GM19238 (cell line): Measurements from ENCODE around the gene IKZF4.
A peak's percentile ranks its signal among the peaks of the same experiment; 100 is the strongest.
"Not testable (repeated sequence)": the region's sequence is repeated elsewhere in the genome, so short reads cannot be mapped to it uniquely, and the experiment has no call there.

ENCODE experiments used
- DNase-seq: peaks from one replicate; pipeline ENCODE4 v3.0.0; 2011; ENCODE audit warnings: low spot score; ENCODE audit not compliant: insufficient read length

The IKZF4 gene

DNA sequence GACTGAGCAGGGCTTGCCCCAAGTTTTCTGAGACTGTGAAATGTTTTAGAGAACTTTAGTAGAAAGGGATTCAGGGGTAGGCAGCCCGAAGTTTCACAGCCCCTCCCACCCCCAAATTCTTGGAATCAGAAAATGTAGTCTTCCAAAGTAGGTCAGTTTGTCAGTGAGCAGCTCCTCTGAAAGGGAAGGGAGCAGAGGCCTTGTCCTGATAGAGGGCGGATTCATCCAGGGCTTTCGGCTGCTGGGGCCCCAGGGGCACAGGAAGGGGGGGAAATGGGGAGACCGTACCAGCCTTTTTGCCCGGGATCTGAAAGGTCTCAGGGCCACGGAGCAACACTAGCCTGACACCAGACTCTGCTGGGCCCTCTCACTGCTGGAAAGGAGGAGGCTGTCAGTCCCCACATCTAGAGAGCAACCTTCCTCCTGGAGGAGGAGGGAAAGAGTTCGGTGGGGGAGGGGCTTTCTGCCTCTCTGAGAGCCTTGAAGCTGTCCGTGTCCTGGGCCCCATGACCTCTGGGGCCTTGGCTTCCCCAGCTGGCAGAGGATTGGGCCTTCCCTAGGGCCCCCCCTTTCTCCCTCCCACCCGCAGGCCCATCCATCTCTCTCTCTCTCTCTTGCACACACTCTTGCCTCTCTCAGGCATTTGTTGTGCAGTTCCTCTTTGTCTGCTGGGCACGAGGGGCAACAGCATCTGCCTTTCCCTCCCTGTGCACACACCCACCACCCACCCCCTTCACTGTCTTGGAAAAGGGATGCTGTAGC is at the start of gene IKZF4:
Gene IKZF4 (plus strand): TSS at position 621 of the 762 bp plus-strand sequence. CDS start 451 bp downstream, outside the sequence.
- DNase-seq, result no peak

DNA sequence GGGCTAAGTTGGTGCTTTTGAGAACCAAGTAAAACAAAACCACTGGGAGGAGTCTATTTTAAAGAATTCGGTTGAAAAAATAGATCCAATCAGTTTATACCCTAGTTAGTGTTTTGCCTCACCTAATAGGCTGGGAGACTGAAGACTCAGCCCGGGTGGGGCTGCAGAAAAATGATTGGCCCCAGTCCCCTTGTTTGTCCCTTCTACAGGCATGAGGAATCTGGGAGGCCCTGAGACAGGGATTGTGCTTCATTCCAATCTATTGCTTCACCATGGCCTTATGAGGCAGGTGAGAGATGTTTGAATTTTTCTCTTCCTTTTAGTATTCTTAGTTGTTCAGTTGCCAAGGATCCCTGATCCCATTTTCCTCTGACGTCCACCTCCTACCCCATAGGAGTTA is 48.8 kb upstream of the IKZF4 start:
- no peak for DNase-seq

DNA sequence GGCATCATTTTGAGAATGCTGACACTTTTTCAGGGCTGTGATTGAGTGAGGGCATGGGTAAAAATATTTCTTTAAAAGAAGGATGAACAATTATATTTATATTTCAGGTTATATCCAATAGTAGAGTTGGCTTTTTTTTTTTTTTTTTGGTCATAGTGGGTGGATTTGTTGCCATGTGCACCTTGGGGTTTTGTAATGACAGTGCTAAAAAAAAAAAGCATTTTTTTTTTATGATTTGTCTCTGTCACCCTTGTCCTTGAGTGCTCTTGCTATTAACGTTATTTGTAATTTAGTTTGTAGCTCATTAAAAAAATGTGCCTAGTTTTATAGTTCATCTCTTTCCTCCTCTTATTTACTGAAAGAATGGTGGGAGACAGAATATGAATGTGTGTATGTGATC is 48.4 kb upstream of the IKZF4 start:
- DNase-seq, result no peak

DNA sequence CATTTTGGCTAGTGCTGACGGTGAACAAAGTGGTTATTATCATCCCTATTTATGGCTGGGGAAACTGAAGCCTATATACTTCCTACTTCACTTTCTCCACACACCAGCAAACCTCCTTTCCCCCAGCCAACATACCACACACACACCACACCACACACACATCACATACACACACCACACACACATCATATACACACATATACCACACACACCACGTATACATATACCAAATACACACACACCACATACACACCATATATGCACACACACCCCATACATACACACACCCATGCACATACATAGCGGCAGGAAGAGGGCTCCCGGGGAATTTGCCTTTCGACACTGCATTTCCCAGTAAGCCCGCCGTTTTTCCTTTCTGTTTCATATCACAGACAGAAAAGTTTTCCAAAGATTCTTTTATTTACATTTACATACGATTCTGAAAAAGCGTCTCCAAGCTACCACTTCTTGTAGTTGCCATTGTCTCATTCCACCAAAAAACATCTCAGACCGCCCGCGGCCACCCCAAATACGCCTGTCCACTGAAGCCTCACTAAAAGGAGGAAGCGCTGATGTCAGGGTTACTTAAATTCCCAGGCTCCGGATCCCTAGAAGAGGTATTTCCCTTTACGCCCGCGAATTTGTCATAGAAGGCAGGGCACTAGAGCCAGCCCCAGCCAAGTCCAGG is 47.8 kb upstream of the IKZF4 start:
- no peak for DNase-seq

DNA sequence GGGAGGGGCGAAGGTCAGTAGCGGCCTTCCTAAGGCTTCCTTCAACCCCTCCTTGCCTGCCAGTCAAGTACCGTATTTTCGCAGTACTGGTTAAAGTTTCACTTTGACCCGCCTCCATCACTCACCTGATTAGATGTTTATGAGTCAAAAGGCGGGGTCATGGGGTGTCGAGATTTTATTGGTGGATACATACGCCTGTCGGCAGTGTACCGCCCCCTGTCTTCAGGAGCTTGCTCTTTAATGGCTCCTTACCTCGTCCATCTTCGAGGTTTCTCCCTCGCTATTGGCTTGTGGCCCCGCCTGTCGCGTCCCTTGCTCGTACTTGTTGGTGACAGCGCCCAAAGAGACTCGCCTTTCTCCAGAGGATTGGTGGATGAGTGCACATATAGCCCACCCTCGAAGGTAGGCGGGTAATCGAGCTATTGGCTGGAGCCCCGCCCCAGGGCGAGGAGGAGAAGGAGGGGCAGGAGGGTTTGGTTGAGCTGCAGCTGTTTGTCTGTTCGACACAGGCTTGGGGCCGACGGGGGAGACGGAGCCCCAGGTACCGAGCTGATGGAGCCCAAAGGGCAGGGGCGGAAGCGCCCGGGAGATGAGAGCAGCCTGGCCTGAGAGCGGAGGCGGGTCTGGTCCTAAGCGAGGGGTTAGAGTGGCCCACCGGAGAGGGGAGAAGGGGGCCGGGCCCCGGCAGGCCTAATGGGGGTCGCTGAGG is 47.1 kb upstream of the IKZF4 start, which contains the start of gene RAB5B:
Gene RAB5B (plus strand): TSS at position 480 of the 709 bp plus-strand sequence. CDS start 12,883 bp downstream, outside the sequence.
- DNase-seq, result peak; percentile 86

DNA sequence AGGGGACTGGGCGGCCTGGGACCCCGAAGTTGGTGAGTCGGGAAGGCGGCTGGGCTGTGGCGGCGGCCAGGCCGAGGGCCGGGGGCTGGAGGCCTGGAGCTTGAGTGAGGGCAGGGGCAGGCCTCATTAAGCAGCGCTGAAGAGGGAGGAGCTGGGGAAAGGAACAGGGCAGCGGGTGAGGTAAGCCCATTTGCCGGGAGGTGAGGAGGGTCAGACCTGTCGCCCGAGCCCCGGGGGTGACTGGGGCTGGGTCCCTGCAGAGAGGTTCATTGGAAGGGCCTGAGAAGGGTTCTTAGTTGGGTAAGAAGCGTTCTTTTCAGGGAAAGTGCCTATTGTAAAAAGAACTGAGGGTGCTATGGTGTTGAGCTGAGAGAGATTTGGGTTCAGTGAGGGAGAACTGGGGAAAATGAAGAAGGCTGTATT is 46.5 kb upstream of the IKZF4 start:
- DNase-seq, result peak; percentile 44

DNA sequence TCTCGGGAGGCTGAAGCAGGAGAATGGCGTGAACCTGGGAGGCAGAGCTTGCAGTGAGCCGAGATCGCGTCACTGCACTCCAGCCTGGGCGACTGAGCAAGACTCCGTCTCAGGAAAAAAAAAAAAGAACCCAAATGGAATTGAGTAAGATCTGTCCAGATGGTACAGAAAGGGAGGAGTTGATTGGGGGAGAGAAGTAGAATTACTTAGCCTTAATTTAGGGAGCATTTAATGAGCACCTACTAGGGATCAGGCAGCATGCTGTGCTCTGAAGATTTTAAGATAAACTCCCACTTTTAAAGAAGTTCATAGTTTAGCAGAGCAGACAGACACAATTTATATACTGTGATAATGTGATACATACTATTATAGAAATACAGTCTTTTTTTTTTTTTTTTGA is 42.5 kb upstream of the IKZF4 start:
- DNase-seq, result no peak

DNA sequence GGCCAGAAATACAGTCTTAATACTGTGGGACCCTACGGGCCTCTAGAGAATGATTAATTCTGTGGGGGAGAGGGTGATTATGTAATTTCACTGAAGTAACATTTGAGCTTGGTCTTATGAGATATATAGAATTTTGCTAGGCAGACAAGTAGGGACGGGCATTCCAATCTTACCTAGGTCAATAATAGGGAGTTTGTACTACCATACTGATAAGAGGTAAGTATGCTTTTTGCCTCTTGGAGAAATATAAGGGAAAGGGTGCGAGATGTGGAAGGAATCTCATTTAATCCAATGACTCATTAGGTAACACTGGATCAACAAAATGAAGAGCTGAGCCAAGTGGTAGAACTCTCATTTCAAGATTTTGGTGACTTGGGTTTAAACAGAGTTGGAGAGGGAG is 41.8 kb upstream of the IKZF4 start:
- DNase-seq, result no peak

DNA sequence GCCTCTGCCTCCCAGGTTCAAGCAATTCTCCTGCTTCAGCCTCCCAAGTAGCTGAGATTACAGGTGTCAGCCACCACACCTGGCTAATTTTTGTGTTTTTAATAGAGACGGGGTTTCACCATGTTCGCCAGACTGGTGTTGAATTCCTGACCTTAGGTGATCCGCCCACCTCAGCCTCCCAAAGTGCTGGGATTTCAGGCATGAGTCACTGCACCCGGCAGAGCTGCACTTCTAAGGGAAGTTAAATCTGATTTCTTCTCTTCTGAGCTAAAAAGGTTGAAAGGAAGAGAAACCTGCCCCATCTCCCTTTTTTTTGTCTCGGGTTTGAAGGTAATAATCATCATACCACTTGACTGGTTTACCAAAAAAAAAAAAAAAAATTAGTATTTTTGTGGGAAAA is 39.0 kb upstream of the IKZF4 start:
- not testable (repeated sequence) for DNase-seq

DNA sequence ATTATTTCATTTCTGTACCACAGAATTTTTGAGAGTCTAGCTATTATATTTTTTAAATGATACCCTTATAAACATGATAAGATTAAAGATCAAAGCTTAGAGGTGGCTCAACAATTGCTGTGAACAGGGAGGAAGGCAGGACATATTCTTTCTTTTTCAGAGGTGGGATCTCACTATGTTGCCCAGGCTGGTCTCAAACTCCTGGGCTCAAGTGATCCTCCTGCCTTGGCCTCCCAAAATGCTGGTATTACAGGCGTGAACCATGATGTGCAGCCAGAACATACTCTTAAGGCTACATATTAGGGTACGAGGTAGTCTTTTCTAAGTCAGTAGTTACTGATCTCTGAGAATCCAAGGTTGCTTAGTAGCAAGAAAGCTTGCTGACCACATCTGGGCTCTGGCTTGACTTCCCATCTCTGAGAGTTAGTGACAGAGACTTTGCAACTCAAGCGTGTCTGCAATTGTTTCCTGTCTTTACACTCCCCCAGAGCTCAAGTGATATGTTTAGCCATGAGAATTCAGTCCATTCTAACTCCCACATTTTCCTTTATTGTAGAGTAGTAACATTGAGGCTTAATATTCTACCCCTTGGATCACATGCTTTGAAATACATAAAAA is 38.4 kb upstream of the IKZF4 start:
- no peak for DNase-seq

DNA sequence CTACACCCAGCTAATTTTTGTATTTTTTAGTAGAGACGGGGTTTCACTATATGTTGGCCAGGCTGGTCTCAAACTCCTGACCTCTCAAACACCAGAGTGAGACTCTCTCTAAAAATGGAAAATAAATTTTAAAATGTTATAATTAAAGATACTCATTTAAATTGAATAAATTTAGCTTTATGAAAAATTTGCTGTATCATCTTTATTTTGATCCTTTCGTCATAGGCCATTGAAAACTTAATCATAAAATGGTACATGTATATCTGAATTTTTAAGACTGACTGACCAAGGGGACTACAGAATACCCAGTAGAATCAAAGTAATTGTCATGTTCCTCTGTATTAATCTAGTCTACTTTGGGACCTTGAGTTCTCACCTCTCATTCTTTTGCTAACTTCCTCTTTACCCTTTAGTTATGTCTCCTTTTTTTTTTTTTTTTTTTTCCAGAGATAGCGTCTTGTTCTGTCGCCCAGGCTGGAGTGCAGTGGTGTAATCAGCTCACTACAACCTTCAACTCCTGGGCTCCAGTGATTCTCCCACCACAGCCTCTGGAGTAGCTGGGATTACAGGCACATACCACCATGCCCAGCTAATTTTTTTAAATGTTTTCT is 37.5 kb upstream of the IKZF4 start:
- no peak for DNase-seq

DNA sequence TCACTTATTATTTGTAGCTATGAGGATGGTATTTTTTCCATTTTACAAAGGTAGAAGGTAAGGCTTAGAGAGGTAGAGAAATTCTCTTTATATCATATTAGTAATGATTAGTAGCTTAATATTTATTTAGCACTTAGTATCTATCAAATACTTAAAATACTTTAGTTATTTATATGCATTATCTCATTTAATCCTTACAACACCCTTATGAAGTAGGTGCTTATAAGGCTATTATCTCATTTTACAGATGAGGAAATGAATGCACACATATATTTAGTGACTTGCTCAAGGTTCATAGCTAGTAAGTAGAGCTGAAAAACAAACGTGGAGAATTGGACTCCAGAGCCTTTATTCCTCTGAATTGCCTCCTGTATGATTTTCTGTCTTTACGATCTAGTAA is 36.0 kb upstream of the IKZF4 start:
- DNase-seq, result no peak

DNA sequence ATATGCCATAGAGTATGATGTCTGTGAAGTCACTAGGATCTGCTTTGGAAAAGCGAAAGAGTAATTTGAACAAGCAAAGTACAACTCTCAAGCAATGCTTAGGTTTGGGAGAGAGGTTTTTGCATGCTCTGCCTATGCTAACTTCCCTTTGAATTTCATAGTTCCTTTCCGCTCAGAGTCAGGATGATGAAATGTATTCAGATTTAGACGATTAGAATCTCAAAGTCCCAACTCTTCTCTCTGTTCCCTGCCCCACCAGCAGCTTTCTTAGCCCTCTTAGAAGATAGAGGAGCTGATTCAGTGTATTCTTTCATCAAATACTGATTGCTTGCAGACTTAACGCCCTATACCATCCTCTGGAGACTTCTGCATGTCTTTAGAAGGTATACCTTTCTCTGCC is 35.5 kb upstream of the IKZF4 start:
- DNase-seq, result no peak

DNA sequence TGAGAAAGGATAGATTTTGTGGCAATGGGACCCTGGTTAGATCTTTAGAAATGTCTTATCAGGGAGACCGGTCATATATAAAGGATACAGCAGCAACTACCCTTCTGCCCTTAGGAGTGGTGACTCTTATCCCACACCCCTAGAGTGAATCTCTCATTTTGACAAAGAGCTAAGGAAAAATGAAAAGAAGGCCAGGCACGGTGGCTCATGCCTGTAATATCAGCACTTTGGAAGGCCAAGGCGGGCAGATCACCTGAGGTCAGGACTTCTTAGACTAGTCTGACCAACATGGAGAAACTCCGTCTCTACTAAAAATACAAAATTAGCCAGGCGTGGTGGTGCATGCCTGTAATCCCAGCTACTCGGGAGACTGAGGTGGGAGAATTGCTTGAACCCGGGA is 34.9 kb upstream of the IKZF4 start:
- DNase-seq, result not testable (repeated sequence)

DNA sequence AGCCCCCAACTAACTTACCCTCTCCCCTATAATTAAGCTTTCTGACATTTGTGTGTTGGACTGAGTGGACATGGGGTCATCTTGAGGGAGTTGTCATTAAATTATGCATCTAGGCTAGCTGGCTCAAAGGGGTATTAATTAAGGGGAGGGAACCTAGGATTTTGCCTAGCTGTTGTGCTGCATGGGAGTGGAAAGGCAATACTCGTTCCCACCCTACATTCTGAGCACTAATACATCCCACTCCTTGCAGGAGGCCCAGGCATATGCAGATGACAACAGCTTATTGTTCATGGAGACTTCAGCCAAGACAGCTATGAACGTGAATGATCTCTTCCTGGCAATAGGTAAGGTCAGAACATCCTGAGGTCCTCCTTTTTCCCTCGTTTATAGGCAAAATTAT is 29.7 kb upstream of the IKZF4 start:
- no peak for DNase-seq

DNA sequence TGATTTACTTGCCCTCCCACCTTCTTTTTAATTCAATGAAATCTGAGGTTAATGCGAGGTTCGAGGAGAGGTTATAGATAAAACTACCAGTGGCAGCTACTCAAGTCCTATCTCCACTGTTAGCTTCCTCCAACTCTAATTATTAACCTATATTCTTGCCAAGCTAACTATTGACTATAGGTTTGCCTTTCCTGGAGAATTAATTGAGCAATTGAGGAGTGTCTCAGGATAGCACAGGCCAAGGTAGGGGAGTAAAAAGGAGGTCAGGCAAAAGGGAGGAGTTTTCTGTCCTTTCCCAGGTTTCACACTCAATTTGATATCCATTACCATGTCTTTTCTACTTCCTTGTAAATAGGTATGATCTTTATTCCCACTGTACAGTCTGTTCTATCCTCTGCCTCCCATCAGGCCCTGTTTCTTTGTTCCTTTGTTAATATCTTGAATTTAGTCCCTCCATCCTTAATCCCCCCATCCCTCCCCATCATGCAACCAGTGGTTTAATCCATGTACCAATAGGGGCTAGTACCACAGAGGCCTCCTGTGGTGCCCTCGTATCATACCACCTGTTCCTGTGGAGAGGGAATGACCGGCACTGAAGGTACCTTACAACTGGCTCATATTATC is 27.5 kb upstream of the IKZF4 start:
- no peak for DNase-seq

DNA sequence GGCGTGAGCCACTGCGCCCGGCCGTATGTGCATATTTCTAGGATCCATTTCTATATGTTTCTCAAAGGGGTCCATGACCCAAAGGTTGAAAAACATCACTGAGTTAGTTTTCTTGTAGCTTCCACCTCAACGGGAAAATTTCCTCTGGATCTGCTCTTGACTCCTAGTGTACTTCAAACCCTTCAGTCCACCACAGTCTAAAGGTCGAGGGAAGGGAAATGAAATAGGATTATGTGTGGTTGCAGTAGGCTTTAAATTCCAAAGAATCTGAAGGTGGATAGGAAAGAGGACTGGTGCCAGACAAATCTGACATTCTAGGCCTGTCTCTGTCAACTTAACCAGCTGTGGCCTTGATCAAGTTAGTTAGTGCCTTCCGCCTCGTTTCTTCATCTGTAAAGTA is 25.5 kb upstream of the IKZF4 start:
- no peak for DNase-seq

DNA sequence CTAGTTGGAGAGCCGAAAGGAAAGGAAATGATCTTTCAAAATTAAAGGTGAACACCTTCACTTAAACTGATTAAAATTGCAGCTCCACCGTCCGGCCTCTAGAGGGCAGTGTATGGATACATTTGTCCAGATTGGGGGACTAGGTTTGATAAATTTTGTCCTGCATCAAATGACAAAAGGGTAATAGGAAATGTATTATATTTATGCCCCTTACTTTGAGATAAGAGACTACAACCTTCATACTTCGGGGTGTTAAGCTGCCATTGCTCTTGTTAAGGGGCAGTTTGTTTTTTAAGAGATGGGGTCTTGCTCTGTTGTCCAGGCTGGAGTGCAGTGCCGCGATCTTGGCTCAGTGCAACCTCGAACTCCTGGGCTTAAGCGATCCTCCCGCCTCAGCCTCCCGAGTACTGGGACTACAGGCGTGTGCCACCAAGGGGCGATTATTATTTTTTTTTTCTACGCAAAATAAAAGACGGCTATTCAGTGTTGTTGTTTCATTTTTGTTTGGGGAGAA is 24.6 kb upstream of the IKZF4 start:
- peak; percentile 45 for DNase-seq

DNA sequence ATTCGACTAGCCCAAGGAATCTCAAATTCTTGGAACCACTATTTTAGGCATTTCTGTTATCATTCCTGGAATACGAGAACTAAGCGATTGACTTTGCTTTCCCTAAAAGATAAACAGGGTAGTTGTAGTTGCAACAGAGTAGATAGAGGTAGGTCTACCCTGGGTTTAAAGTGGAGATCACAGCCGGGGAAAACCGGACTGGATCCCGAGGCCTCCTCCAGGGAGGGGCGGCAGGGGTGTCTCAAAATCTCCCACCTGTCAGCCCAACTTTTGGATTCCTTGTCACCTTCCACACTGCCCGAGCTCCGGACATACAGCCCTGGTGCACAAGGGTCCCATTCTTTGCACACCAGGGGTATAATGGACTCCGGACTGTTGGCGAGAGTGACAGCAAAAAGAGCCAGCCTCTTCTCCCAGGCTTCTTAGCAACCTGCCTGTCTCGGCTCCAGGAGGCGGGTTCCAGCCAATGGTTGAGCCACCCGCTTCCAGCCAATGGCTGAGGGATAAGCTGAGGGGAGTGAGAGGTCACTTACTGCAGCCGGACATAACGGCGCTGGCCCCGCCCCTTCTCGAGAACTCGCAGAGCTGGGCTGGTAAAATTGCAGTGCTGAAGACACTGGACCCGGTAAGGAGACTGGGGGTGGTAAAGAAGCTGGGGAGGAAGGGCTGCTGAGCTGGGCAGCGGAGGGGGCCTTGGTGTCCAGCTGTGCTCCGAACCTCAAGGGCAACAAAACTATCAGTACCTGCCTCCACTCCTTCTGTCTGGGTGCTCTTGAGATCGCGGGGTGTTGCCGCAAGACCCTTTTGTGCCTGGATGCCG is 23.9 kb upstream of the IKZF4 start, which contains the start of gene SUOX:
Gene SUOX (plus strand): TSS at position 562 of the 820 bp plus-strand sequence. CDS start 4,946 bp downstream, outside the sequence.
- peak; percentile 99 for DNase-seq

DNA sequence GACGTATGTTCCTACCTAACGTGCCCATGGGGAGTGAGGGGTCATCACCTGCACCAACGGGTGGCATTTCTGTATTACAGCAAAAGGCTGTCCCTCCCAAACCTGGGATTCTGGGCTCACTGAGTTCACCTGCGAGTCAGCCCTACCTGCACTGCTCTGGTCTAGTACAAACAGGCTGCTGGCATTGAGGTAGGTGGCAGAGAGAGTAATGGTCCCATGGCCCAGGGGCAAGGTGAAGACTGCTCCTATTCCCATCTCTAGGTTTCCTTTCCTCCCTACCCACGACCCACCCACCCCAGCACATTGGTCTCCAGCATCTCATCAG is 23.3 kb upstream of the IKZF4 start:
- DNase-seq, result no peak
